ENCODE results near the gene FTO.
A peak's percentile ranks its signal among the peaks of the same experiment; 100 is the strongest.
"Not testable (repeated sequence)": the region's sequence is repeated elsewhere in the genome, so short reads cannot be mapped to it uniquely, and the experiment has no call there.

Gene FTO

GRCh38 chr16:53886482-53887378 lies 182.8 kb downstream of the FTO start:
- no peak overlapping the region for H3K27ac ChIP-seq
- no peak overlapping the region for H3K4me3 ChIP-seq
- TF ChIP-seq, protein P1, sequence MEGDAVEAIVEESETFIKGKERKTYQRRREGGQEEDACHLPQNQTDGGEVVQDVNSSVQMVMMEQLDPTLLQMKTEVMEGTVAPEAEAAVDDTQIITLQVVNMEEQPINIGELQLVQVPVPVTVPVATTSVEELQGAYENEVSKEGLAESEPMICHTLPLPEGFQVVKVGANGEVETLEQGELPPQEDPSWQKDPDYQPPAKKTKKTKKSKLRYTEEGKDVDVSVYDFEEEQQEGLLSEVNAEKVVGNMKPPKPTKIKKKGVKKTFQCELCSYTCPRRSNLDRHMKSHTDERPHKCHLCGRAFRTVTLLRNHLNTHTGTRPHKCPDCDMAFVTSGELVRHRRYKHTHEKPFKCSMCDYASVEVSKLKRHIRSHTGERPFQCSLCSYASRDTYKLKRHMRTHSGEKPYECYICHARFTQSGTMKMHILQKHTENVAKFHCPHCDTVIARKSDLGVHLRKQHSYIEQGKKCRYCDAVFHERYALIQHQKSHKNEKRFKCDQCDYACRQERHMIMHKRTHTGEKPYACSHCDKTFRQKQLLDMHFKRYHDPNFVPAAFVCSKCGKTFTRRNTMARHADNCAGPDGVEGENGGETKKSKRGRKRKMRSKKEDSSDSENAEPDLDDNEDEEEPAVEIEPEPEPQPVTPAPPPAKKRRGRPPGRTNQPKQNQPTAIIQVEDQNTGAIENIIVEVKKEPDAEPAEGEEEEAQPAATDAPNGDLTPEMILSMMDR (IDR thresholded peaks at IDR 0.05), result no peak
- DNase-seq (ENCODE audit: low spot score), result no peak

- Histone ChIP-seq H3K27ac (no peak overlapping the region), H3K4me3 (no peak overlapping the region)
- no peak for DNase-seq (ENCODE audit: low spot score)
- TF ChIP-seq, protein P1 (IDR thresholded peaks at IDR 0.05), result no peak
These were observed 184.3 kb downstream of the FTO start for GRCh38 chr16:53888222-53888621.

- H3K4me3 ChIP-seq; H3K27ac ChIP-seq; DNase-seq (ENCODE audit: low spot score): not testable (repeated sequence)
These were observed 186.9 kb downstream of the FTO start for GRCh38 chr16:53890877-53891276.

DNA sequence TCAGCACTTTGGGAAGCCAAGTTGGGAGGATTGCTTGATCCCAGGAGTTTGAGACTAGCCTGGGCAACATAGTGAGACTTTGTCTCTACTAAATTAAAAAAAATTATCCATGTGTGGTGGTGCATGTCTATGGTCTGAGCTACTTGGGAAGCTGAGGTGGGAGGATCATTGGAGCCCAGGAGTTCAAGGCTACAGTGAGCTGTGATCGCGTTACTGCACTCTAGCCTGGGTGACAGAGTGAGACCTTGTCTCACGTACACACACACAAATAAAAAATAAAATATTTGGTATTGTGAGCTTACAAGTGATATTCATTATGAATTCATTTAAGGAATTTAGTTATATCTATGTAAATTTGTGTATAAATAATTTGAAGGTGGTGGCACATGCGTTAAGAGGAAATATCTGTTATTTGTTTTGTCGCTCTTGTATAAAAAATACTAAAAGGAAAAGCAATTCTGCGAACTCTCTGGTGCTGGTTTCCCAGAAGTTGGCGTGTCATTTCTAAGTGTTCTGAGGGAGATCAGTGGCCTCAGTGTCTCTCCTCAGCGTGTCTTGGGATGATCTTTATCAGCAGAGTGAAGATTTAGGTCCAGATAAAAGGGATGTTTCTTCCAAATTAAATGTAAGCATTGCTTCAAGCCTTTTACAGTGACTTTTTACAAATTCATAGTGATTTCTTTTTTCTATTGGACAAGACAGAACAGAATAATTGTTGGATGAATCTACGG lies 187.6 kb downstream of the FTO start:
- TF ChIP-seq, protein P1 (IDR thresholded peaks at IDR 0.05), result no peak
- Histone ChIP-seq H3K27ac (no peak overlapping the region), H3K4me3 (no peak overlapping the region)
- DNase-seq (ENCODE audit: low spot score), result no peak

DNA sequence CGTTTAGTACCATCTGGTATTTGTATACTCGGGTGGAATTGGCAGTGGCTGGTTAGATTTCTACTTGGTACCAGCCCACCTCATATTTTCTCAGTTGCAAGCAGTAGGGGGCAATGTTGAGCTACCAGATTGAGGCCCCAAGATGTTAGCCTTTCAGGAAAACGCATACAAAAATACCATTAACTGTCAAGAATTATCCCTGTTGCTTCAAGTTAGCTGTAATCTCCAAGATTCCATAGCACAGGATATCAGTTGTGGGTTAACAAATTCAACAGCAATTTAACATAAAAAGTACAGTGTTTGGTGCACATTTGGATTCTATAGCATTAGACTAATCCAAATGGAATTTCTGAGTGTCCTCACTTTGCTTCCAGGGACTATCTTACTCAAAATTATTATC lies 188.2 kb downstream of the FTO start:
- no peak for DNase-seq (ENCODE audit: low spot score)
- TF ChIP-seq, protein P1 (IDR thresholded peaks at IDR 0.05), result peak; percentile 54
- Histone ChIP-seq H3K4me3 (no peak overlapping the region), H3K27ac (no peak overlapping the region)

DNA sequence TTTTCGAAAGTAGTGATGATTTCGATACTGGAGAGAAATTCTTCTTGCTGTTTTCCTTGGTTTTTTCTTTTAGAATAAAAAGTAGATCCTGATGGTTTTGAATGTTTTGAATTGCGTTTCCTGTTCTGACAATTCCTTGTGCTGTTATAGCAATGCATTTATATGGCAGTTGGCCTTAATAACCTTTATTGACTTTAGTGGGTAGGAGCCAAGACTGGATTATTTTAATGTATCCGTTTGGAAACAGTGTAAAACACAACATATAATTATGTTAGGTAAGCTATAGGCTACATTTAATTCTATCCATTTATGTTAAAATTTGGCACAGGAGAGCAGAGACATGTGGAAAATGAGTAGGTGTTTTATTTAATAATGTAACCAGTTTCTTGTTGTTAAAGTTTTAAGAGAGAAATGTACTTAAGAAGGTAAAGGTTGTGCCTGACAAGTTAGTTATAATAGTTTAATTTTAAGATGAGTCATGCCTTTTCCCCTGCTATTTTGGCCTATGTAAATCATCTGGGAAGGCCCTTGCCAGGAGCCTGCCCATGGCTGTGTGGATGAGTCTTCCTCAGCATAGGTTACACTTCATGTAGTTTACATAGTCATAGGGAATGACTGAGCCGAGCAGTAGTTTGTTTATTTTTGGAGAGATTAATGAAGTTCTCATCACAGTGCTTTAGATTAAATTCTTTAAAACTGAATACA lies 189.9 kb downstream of the FTO start:
- no peak overlapping the region for H3K4me3 ChIP-seq
- peak overlapping the region in 1 of 2 donors; percentile 28 for H3K27ac ChIP-seq
- DNase-seq (ENCODE audit: low spot score), result no peak
- TF ChIP-seq, protein P1 (IDR thresholded peaks at IDR 0.05), result no peak

DNA sequence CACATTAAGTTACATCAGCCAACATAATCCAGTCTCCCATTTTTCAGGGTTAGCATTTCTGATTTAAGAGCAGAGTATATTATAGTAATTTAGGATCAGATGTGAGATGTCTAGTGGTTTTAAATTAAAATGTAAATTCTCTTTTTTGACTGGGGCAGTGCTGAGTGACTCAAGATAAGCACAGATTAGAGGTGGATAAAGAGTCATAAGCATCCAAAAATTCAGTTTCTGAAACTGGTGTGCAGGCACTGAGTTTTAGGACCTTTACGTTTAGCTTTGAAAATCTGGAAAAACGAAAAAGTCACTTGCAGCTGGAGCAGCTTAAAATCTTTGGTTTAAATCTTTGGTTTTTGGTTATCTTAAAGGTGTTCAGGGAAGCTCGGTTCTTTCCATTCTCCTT lies 190.7 kb downstream of the FTO start:
- H3K4me3 ChIP-seq, result no peak overlapping the region
- no peak for DNase-seq (ENCODE audit: low spot score)
- H3K27ac ChIP-seq, result no peak overlapping the region
- TF ChIP-seq, protein P1 (IDR thresholded peaks at IDR 0.05), result no peak
